Esophagus mucosa (tissue), 1 donor: ENCODE measurements around the gene AGBL3. TPM values are rescaled to one million over a fixed set of nuclear protein-coding genes. Genes with fewer than 3 reads are reported as not detected.

Source experiments
- total RNA-seq: library from RNA; stranded (reverse); gene quantifications from one replicate; pipeline ENCODE4 v1.2.4, GENCODE V29; 2023
- donor health status: DM: yes; HTN: yes; CAD: no.

AGBL3 gene
- total RNA-seq, 1 donor from 2014 or later: 0.84 TPM

Other genes with a start within 250 kb of the AGBL3 start
- gene CALD1, start 206.9 kb upstream of the AGBL3 start, total RNA-seq: 46.1 TPM
- 1.4 TPM for gene TMEM140, start 161.6 kb downstream of the AGBL3 start, total RNA-seq
- gene CYREN, start 184.2 kb downstream of the AGBL3 start, total RNA-seq: 39.6 TPM
- gene WDR91, start 225.0 kb downstream of the AGBL3 start, total RNA-seq: 28.8 TPM
- not detected for gene STRA8, start 247.3 kb downstream of the AGBL3 start, total RNA-seq